Measurements from ENCODE around the gene KIF4A.

KIF4A gene

GRCh38 chrX:70455366-70456202 lies 165.7 kb downstream of the KIF4A start:
- TF ChIP-seq CTCF (IDR thresholded peaks at IDR 0.05; ENCODE audit: insufficient read depth, low read depth, low read length, missing control alignments), result no peak
- peak overlapping the region; percentile 62 for H3K4me3 ChIP-seq (ENCODE audit: low read depth, low read length)
- no peak for DNase-seq (ENCODE audit: low read depth)

- peak overlapping the region; percentile 62 for H3K4me3 ChIP-seq (ENCODE audit: low read depth, low read length)
- DNase-seq (ENCODE audit: low read depth), result no peak
- no peak for TF ChIP-seq CTCF (IDR thresholded peaks at IDR 0.05; ENCODE audit: insufficient read depth, low read depth, low read length, missing control alignments)
Observed at GRCh38 chrX:70456256-70456655, 166.4 kb downstream of the KIF4A start.

GRCh38 chrX:70461026-70461425 lies 171.1 kb downstream of the KIF4A start:
- H3K4me3 ChIP-seq (ENCODE audit: low read depth, low read length), result no peak overlapping the region
- no peak for TF ChIP-seq CTCF (IDR thresholded peaks at IDR 0.05; ENCODE audit: insufficient read depth, low read depth, low read length, missing control alignments)
- DNase-seq (ENCODE audit: low read depth), result no peak

GRCh38 chrX:70464051-70464450 lies 174.1 kb downstream of the KIF4A start:
- no peak for DNase-seq (ENCODE audit: low read depth)
- TF ChIP-seq CTCF (IDR thresholded peaks at IDR 0.05; ENCODE audit: insufficient read depth, low read depth, low read length, missing control alignments), result no peak
- no peak overlapping the region for H3K4me3 ChIP-seq (ENCODE audit: low read depth, low read length)

GRCh38 chrX:70466968-70467367 lies 177.1 kb downstream of the KIF4A start:
- TF ChIP-seq CTCF (IDR thresholded peaks at IDR 0.05; ENCODE audit: insufficient read depth, low read depth, low read length, missing control alignments), result no peak
- no peak overlapping the region for H3K4me3 ChIP-seq (ENCODE audit: low read depth, low read length)
- DNase-seq (ENCODE audit: low read depth), result no peak

GRCh38 chrX:70468709-70469108 lies 178.8 kb downstream of the KIF4A start:
- DNase-seq (ENCODE audit: low read depth), result no peak
- H3K4me3 ChIP-seq (ENCODE audit: low read depth, low read length), result no peak overlapping the region
- no peak for TF ChIP-seq CTCF (IDR thresholded peaks at IDR 0.05; ENCODE audit: insufficient read depth, low read depth, low read length, missing control alignments)

Measured in GM12865 (cell line).